NCI-H187 treated with DMSO at 0.1 percent for 48 hours (cell line): ENCODE measurements around the gene MMP7.

Experiments used
- DNase-seq: peaks from one replicate; lab custom pipeline; 2025; lab: John Stamatoyannopoulos, UW

Gene MMP7

GRCh38 chr11:102530558-102530957 lies at the start of gene MMP7:
Gene MMP7, minus strand, starts transcription at chr11:102530747. Its CDS starts 47 bp downstream, at chr11:102530700.
- no peak for DNase-seq

- no peak for DNase-seq
These were observed 47.2 kb upstream of the MMP7 start for GRCh38 chr11:102577723-102578122.

GRCh38 chr11:102577182-102577581 lies 46.6 kb upstream of the MMP7 start:
- no peak for DNase-seq

GRCh38 chr11:102576350-102576749 lies 45.8 kb upstream of the MMP7 start:
- DNase-seq: no peak

- DNase-seq: no peak
These were observed 44.5 kb upstream of the MMP7 start for GRCh38 chr11:102575012-102575411.

GRCh38 chr11:102573851-102574250 lies 43.3 kb upstream of the MMP7 start:
- peak; percentile 29 for DNase-seq

GRCh38 chr11:102572554-102573220 lies 42.1 kb upstream of the MMP7 start:
- no peak for DNase-seq

GRCh38 chr11:102568851-102569250 lies 38.3 kb upstream of the MMP7 start:
- DNase-seq: no peak

GRCh38 chr11:102566112-102566511 lies 35.6 kb upstream of the MMP7 start:
- no peak for DNase-seq

- DNase-seq: no peak
These were observed 33.6 kb upstream of the MMP7 start for GRCh38 chr11:102564110-102564509.

GRCh38 chr11:102561636-102562035 lies 31.1 kb upstream of the MMP7 start:
- no peak for DNase-seq

- DNase-seq: no peak
These were observed 30.0 kb upstream of the MMP7 start for GRCh38 chr11:102560555-102561011.

- DNase-seq: no peak
These were observed 29.3 kb upstream of the MMP7 start for GRCh38 chr11:102559839-102560238.

- DNase-seq: no peak
These were observed 24.5 kb upstream of the MMP7 start for GRCh38 chr11:102555091-102555490.

- no peak for DNase-seq
These were observed 23.3 kb upstream of the MMP7 start for GRCh38 chr11:102553835-102554282.

GRCh38 chr11:102552447-102553194 lies 22.1 kb upstream of the MMP7 start:
- DNase-seq: no peak

GRCh38 chr11:102552020-102552419 lies 21.5 kb upstream of the MMP7 start:
- no peak for DNase-seq

- DNase-seq: no peak
These were observed 20.7 kb upstream of the MMP7 start for GRCh38 chr11:102551169-102551781.

- no peak for DNase-seq
These were observed 16.4 kb upstream of the MMP7 start for GRCh38 chr11:102546923-102547471.

GRCh38 chr11:102546427-102546826 lies 15.9 kb upstream of the MMP7 start:
- DNase-seq: no peak

- no peak for DNase-seq
These were observed 15.2 kb upstream of the MMP7 start for GRCh38 chr11:102545701-102546100.

- DNase-seq: no peak
These were observed 14.0 kb upstream of the MMP7 start for GRCh38 chr11:102544594-102544993.

GRCh38 chr11:102539567-102539966 lies 9.0 kb upstream of the MMP7 start:
- no peak for DNase-seq
